NB4 (cell line): ENCODE measurements around the gene SERPINA4.

ENCODE experiments used
- DNase-seq: peaks from one replicate; pipeline ENCODE4 v3.0.0; 2010; ENCODE audit warnings: low read depth
- H3K4me3 ChIP-seq: one replicate; pipeline ENCODE4 v1.5.1; 2011; ENCODE audit warnings: mild to moderate bottlenecking, low read depth, low read length, moderate library complexity
- CTCF ChIP-seq: IDR thresholded peaks from one replicate; pipeline ENCODE4 v1.5.1; 2012; ENCODE audit warnings: low read depth, low read length
- MAX ChIP-seq: IDR thresholded peaks from 2 replicates; pipeline ENCODE4 v1.6.1; 2011; ENCODE audit warnings: low read depth, low read length
- MYC ChIP-seq: IDR thresholded peaks from 2 replicates; pipeline ENCODE4 v1.6.1; 2011; ENCODE audit warnings: low read depth, low read length
- POLR2A ChIP-seq: IDR thresholded peaks from 2 replicates; pipeline ENCODE4 v1.6.1; 2011; ENCODE audit warnings: mild to moderate bottlenecking; ENCODE audit not compliant: insufficient read length; ENCODE audit errors: extremely low read depth

SERPINA4 gene

GRCh38 chr14:94612580-94613554 is 51.6 kb downstream of the SERPINA4 start:
- H3K4me3 ChIP-seq, result no peak overlapping the region
- no peak for DNase-seq
- TF ChIP-seq CTCF (no peak), POLR2A (no peak), MAX (no peak), MYC (no peak)

GRCh38 chr14:94613720-94614644 is 52.7 kb downstream of the SERPINA4 start:
- no peak for DNase-seq
- no peak for TF ChIP-seq POLR2A
- no peak for TF ChIP-seq MAX
- no peak for TF ChIP-seq MYC
- TF ChIP-seq CTCF, result no peak
- no peak overlapping the region for H3K4me3 ChIP-seq

- TF ChIP-seq MYC, result no peak
- no peak for TF ChIP-seq POLR2A
- no peak for TF ChIP-seq CTCF
- no peak for TF ChIP-seq MAX
- no peak overlapping the region for H3K4me3 ChIP-seq
- no peak for DNase-seq
Observed at GRCh38 chr14:94614802-94615201, 53.6 kb downstream of the SERPINA4 start.

GRCh38 chr14:94615254-94615653 is 54.0 kb downstream of the SERPINA4 start:
- H3K4me3 ChIP-seq, result no peak overlapping the region
- TF ChIP-seq MYC, result no peak
- TF ChIP-seq POLR2A, result no peak
- TF ChIP-seq CTCF, result no peak
- TF ChIP-seq MAX, result no peak
- DNase-seq, result no peak

GRCh38 chr14:94615823-94616570 is 54.8 kb downstream of the SERPINA4 start:
- no peak for TF ChIP-seq CTCF
- no peak for TF ChIP-seq POLR2A
- no peak for TF ChIP-seq MAX
- TF ChIP-seq MYC, result no peak
- no peak for DNase-seq
- no peak overlapping the region for H3K4me3 ChIP-seq
